IMR-90 (cell line): ENCODE results near the gene EIF3A. TPM values are rescaled to one million over a fixed set of nuclear protein-coding genes. Genes with fewer than 3 reads are reported as not detected.

Experiments used
- ATAC-seq: fragments of 200-7000 bp; cut with Tn5 transposase; 2 replicates; pipeline ENCODE4 v1.9.1; 2020; ENCODE audit warnings: low read depth, mild to moderate bottlenecking, moderate library complexity
- BruUV-seq: library from RNA; stranded (reverse); fragments of 400-500 nt; replicated peaks from 2 replicates; lab custom pipeline; 2021; lab: Mats Ljungman, UMichigan
- CTCF ChIA-PET: fragments of 300-600 bp; formaldehyde crosslinking; extraction: SDS; loops from one replicate; lab custom pipeline; 2021; ENCODE audit warnings: antibody characterized with exemption; lab: Yijun Ruan, JAX
- POLR2A ChIA-PET: fragments of 300-600 bp; sonication (Branson Sonifier 250); formaldehyde crosslinking; loops from one replicate; lab custom pipeline; 2022; ENCODE audit warnings: antibody characterized with exemption; ENCODE audit not compliant: unreplicated experiment; lab: Charles Lee
- DNase-seq: peaks from one replicate; pipeline ENCODE4 v3.0.0; 2013
- H2AFZ ChIP-seq: replicated peaks from 2 replicates; pipeline ENCODE3; 2013; ENCODE audit warnings: low read length, mild to moderate bottlenecking; ENCODE audit not compliant: poor library complexity
- H2AK5ac ChIP-seq: 2 replicates; pipeline ENCODE4 v1.6.1; 2013; ENCODE audit warnings: low read depth, low read length, inconsistent platforms
- H2AK9ac ChIP-seq: replicated peaks from 2 replicates; pipeline ENCODE3; 2013; ENCODE audit warnings: mild to moderate bottlenecking, low read depth, low read length, moderate library complexity; ENCODE audit not compliant: poor library complexity
- H2BK120ac ChIP-seq: 2 replicates; pipeline ENCODE4 v1.6.1; 2013; ENCODE audit warnings: low read depth, low read length, inconsistent platforms
- H2BK15ac ChIP-seq: 3 replicates; pipeline ENCODE4 v1.6.1; 2013; ENCODE audit warnings: low read depth, low read length, inconsistent platforms
- H2BK20ac ChIP-seq: 2 replicates; pipeline ENCODE4 v1.6.1; 2013; ENCODE audit warnings: low read depth, mild to moderate bottlenecking, inconsistent platforms, low read length, moderate library complexity
- H2BK5ac ChIP-seq: 2 replicates; pipeline ENCODE4 v1.6.1; 2013; ENCODE audit warnings: mild to moderate bottlenecking, low read depth, low read length, inconsistent platforms; ENCODE audit not compliant: poor library complexity, severe bottlenecking
- H3K14ac ChIP-seq: replicated peaks from 2 replicates; pipeline ENCODE4 v1.6.1; 2013; ENCODE audit warnings: low read depth, low read length, inconsistent platforms
- H3K18ac ChIP-seq: 2 replicates; pipeline ENCODE4 v1.6.1; 2013; ENCODE audit warnings: low read depth, low read length, control low read depth
- H3K23ac ChIP-seq: 2 replicates; pipeline ENCODE4 v1.6.1; 2013; ENCODE audit warnings: low read depth, low read length, inconsistent platforms
- H3K27ac ChIP-seq: 2 replicates; pipeline ENCODE4 v1.5.1; 2013; ENCODE audit warnings: mild to moderate bottlenecking, control low read depth, low read length; ENCODE audit not compliant: insufficient read depth
- H3K27me3 ChIP-seq: 2 replicates; pipeline ENCODE4 v1.6.1; 2013; ENCODE audit warnings: low read length; ENCODE audit not compliant: control insufficient read depth, insufficient read depth
- H3K36me3 ChIP-seq: 2 replicates; pipeline ENCODE4 v1.6.1; 2013; ENCODE audit warnings: low read length, mixed read lengths; ENCODE audit not compliant: control insufficient read depth, insufficient read depth
- H3K4ac ChIP-seq: 2 replicates; pipeline ENCODE4 v1.6.1; 2013; ENCODE audit warnings: low read depth, low read length, inconsistent platforms
- H3K4me1 ChIP-seq: 2 replicates; pipeline ENCODE4 v1.6.1; 2013; ENCODE audit warnings: low read length, mixed read lengths; ENCODE audit not compliant: control insufficient read depth, insufficient read depth
- H3K4me2 ChIP-seq: 2 replicates; pipeline ENCODE4 v1.6.1; 2013; ENCODE audit warnings: low read depth, mild to moderate bottlenecking, control low read depth, low read length, moderate library complexity
- H3K4me3 ChIP-seq: 2 replicates; pipeline ENCODE4 v1.5.1; 2013; ENCODE audit warnings: low read depth, mild to moderate bottlenecking, control low read depth, low read length, moderate library complexity; ENCODE audit not compliant: insufficient read depth
- H3K56ac ChIP-seq: 2 replicates; pipeline ENCODE4 v1.6.1; 2013; ENCODE audit warnings: low read length, inconsistent platforms; ENCODE audit not compliant: insufficient read depth; ENCODE audit errors: extremely low read depth
- H3K79me1 ChIP-seq, 2 experiments: 2 replicates each; pipeline ENCODE4 v1.6.1; 2013; ENCODE audit warnings: low read length in 2 of 2, inconsistent platforms in 1 of 2, low read depth in 1 of 2
- H3K9ac ChIP-seq: 2 replicates; pipeline ENCODE4 v1.6.1; 2013; ENCODE audit warnings: low read depth, low read length, control low read depth
- H3K9me1 ChIP-seq: 2 replicates; pipeline ENCODE4 v1.6.1; 2013; ENCODE audit warnings: low read length, inconsistent platforms; ENCODE audit not compliant: insufficient read depth
- H3K9me3 ChIP-seq: 2 replicates; pipeline ENCODE4 v1.6.1; 2013; ENCODE audit warnings: low read length; ENCODE audit not compliant: control insufficient read depth, insufficient read depth
- H4K20me1 ChIP-seq: 2 replicates; pipeline ENCODE4 v1.6.1; 2013; ENCODE audit warnings: low read length, inconsistent platforms; ENCODE audit not compliant: insufficient read depth
- H4K5ac ChIP-seq: 2 replicates; pipeline ENCODE4 v1.6.1; 2013; ENCODE audit warnings: mild to moderate bottlenecking, low read depth, low read length, control low read depth
- H4K8ac ChIP-seq, 2 experiments: 2 replicates each; pipeline ENCODE4 v1.6.1; 2013; ENCODE audit warnings: low read depth in 2 of 2, low read length in 2 of 2, control low read depth in 1 of 2, inconsistent platforms in 1 of 2
- H4K91ac ChIP-seq: 2 replicates; pipeline ENCODE4 v1.6.1; 2013; ENCODE audit warnings: low read depth, low read length, inconsistent platforms; ENCODE audit not compliant: insufficient read depth
- POLR2A ChIP-seq: IDR thresholded peaks from 2 replicates; pipeline ENCODE4 v1.6.1; 2012; ENCODE audit warnings: mild to moderate bottlenecking, low read depth, low read length
- RAD21 ChIP-seq: IDR thresholded peaks from 2 replicates; pipeline ENCODE4 v1.6.1; 2012; ENCODE audit warnings: low read length, improper control_type of control experiment
- SMC3 ChIP-seq: fragments of 150-350 bp; IDR thresholded peaks from 2 replicates; pipeline ENCODE4 v1.6.1; 2016; ENCODE audit warnings: low read depth, mild to moderate bottlenecking, antibody characterized with exemption, low read length, moderate library complexity
- WGBS, 2 experiments: methylation state at CpG; one replicate each; pipeline versions ENCODE4 v1.1.5 to v1.1.7; 2013; ENCODE audit warnings: missing lambda C conversion rate in 2 of 2; ENCODE audit not compliant: insufficient read length in 1 of 2; ENCODE audit errors: extremely low coverage in 2 of 2; 5-methylcytosine and 5-hydroxymethylcytosine counted together
- dilution Hi-C: fragments of 300-500 bp; cut with HindIII; formaldehyde crosslinking; loops from one replicate; pipeline ENCODE4 v1.14.3; 2018; ENCODE audit warnings: low sequenced_read_pairs; ENCODE audit not compliant: unreplicated experiment
- in situ Hi-C: fragments of 300-500 bp; cut with MboI; formaldehyde crosslinking; loops from 3 replicates; pipeline ENCODE4 v1.14.3; 2019; ENCODE audit warnings: low sequenced_read_pairs, inconsistent platforms, mixed read lengths
- intact Hi-C: fragments of 100-400 bp; cut with micrococcal nuclease; formaldehyde crosslinking; loops from 2 replicates; pipeline ENCODE4 v1.10.0; 2022
- polyA plus RNA-seq, 3 experiments: library from polyadenylated mRNA; depleted of rRNA; stranded (reverse); fragments of >200 nt; gene quantifications; 2 replicates each; pipeline ENCODE4 v1.2.3, GENCODE V29; 2012; ENCODE audit warnings: low replicate concordance in 1 of 3
- total RNA-seq: library from RNA; depleted of rRNA; stranded (reverse); fragments of >200 nt; gene quantifications from 2 replicates; pipeline ENCODE4 v1.2.3, GENCODE V29; 2012
- TF ChIP-seq, protein P1 (sequence below): fragments of 150-350 bp; IDR thresholded peaks from 2 replicates; pipeline ENCODE4 v1.6.1; 2017; ENCODE audit warnings: mild to moderate bottlenecking, antibody characterized with exemption, low read length, low read depth

EIF3A gene
- total and polyA plus RNA-seq, 2 of the 4 experiments (the other 2 are of a cell fraction): 49.6 to 145 TPM

- ChIA-PET POLR2A (no interaction called here), CTCF (no interaction called here)
- Histone ChIP-seq H3K9ac (no peak overlapping the region), H3K27me3 (no peaks in the 10 kb centered on the region), H3K56ac (no peak overlapping the region), H4K5ac (no peak overlapping the region), H2AK5ac (no peak overlapping the region), H3K4me3 (no peak overlapping the region), H3K18ac (no peak overlapping the region), H2AFZ (no peak overlapping the region), H3K36me3 (peaks cover 71% of the 10 kb centered on the region), H3K9me1 (no peaks in the 10 kb centered on the region), H4K8ac (no peak overlapping the region), H3K4me2 (no peak overlapping the region), H3K9me3 (no peaks in the 10 kb centered on the region), H2BK5ac (no peak overlapping the region), H2AK9ac (no peak overlapping the region), H3K27ac (no peak overlapping the region), H2BK120ac (no peak overlapping the region), H3K4me1 (no peaks in the 10 kb centered on the region), H3K23ac (no peak overlapping the region), H4K91ac (no peak overlapping the region), H2BK15ac (no peak overlapping the region), H3K79me1 (peaks cover 32 to 50% of the 10 kb centered on the region in 2 experiments), H3K4ac (no peak overlapping the region), H2BK20ac (no peak overlapping the region), H4K20me1 (peaks cover 53% of the 10 kb centered on the region), H3K14ac (no peak overlapping the region)
- ATAC-seq (no peak), DNase-seq (no peak)
- TF ChIP-seq SMC3 (no peak), RAD21 (no peak), POLR2A (no peak)
- TF ChIP-seq, protein P1, sequence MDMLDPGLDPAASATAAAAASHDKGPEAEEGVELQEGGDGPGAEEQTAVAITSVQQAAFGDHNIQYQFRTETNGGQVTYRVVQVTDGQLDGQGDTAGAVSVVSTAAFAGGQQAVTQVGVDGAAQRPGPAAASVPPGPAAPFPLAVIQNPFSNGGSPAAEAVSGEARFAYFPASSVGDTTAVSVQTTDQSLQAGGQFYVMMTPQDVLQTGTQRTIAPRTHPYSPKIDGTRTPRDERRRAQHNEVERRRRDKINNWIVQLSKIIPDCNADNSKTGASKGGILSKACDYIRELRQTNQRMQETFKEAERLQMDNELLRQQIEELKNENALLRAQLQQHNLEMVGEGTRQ: no peak
- dilution Hi-C loops (no loop called here), intact Hi-C loops (no loop called here), in situ Hi-C loops (no loop called here)
- BruUV-seq: no TSS peak
- WGBS, 2 experiments: 100% methylated on average over 1 of the region's 3 CpGs; no CpG with 5 or more reads in 1 of the 2 experiments
Measured at GRCh38 chr10:119051775-119052174, 28.8 kb downstream of the EIF3A start.
